ENCODE data around the gene RMDN3.

RMDN3 gene

GRCh38 chr15:40688932-40689799 lies 65.9 kb downstream of the RMDN3 start:
- no peak for DNase-seq (ENCODE audit: low read depth in 1 of 2, low spot score in 1 of 2)
- Histone ChIP-seq H3K4me3 (replicated peaks; ENCODE audit: insufficient read depth, low read length) (no peak overlapping the region), H3K27me3 (ENCODE audit: insufficient read depth, poor library complexity, severe bottlenecking) (no peaks in the 10 kb centered on the region), H3K27ac (replicated peaks) (no peak overlapping the region)
- TF ChIP-seq GABPA (IDR thresholded peaks at IDR 0.05; ENCODE audit: low read depth) (no peak), SPI1 (IDR thresholded peaks at IDR 0.05; ENCODE audit: borderline replicate concordance, low read depth) (no peak), POLR2AphosphoS5 (IDR thresholded peaks at IDR 0.05; ENCODE audit: low read depth) (no peak)
